ENCODE data around the gene HOXD8. TPM values are rescaled to one million over a fixed set of nuclear protein-coding genes. Genes with fewer than 3 reads are reported as not detected.

The HOXD8 gene
- total RNA-seq (13.9 TPM), polyA plus RNA-seq (ENCODE audit: insufficient read depth in 1 of 8, insufficient read length in 8 of 8, low replicate concordance in 1 of 8) (10 to 100 TPM; 15.3 to 39.3 (median 26.6) TPM)
- long read RNA-seq, donor 1, partial matches to known transcripts = 0 of 2 reads
- long read RNA-seq, donor 1, other reads (novel, unspliced or antisense) = 0 of 2 reads
- long read RNA-seq, donor 2 = 0 reads
- long read RNA-seq, donor 3, transcript HOXD8-201 (2 exons, 1,917 nt) = major isoform, 10 of 65 reads
- long read RNA-seq, donor 3, transcript HOXD8-203 (2 exons, 1,268 nt) = minor isoform, 7 of 65 reads
- long read RNA-seq, donor 3, partial matches to known transcripts = 8 of 65 reads
- long read RNA-seq, donor 3, other reads (novel, unspliced or antisense) = 38 of 65 reads
- long read RNA-seq, donor 4, transcript HOXD8-203 (2 exons, 1,268 nt) = major isoform, 5 of 7 reads
- long read RNA-seq, donor 4, partial matches to known transcripts = 0 of 7 reads
- long read RNA-seq, donor 4, other reads (novel, unspliced or antisense) = 0 of 7 reads
- long read RNA-seq, donor 5, transcript HOXD8-201 (2 exons, 1,917 nt) = major isoform, 10 of 16 reads
- long read RNA-seq, donor 5, transcript HOXD8-203 (2 exons, 1,268 nt) = minor isoform, 5 of 16 reads
- long read RNA-seq, donor 5, partial matches to known transcripts = 0 of 16 reads
- long read RNA-seq, donor 5, other reads (novel, unspliced or antisense) = 0 of 16 reads
- long read RNA-seq, donor 6, transcript HOXD8-201 (2 exons, 1,917 nt) = minor isoform, 9 of 33 reads
- long read RNA-seq, donor 6, transcript HOXD8-203 (2 exons, 1,268 nt) = major isoform, 12 of 33 reads
- long read RNA-seq, donor 6, partial matches to known transcripts = 0 of 33 reads
- long read RNA-seq, donor 6, other reads (novel, unspliced or antisense) = 10 of 33 reads
- long read RNA-seq, donor 7, partial matches to known transcripts = 0 of 8 reads
- long read RNA-seq, donor 7, other reads (novel, unspliced or antisense) = 0 of 8 reads
- long read RNA-seq, donor 8, partial matches to known transcripts = 6 of 37 reads
- long read RNA-seq, donor 8, other reads (novel, unspliced or antisense) = 26 of 37 reads
- long read RNA-seq, donor 9, partial matches to known transcripts = 0 of 5 reads
- long read RNA-seq, donor 9, other reads (novel, unspliced or antisense) = 0 of 5 reads
- long read RNA-seq, donor 10, partial matches to known transcripts = 6 of 38 reads
- long read RNA-seq, donor 10, other reads (novel, unspliced or antisense) = 27 of 38 reads
- long read RNA-seq, donor 11, partial matches to known transcripts = 0 of 19 reads
- long read RNA-seq, donor 11, other reads (novel, unspliced or antisense) = 16 of 19 reads

DNA sequence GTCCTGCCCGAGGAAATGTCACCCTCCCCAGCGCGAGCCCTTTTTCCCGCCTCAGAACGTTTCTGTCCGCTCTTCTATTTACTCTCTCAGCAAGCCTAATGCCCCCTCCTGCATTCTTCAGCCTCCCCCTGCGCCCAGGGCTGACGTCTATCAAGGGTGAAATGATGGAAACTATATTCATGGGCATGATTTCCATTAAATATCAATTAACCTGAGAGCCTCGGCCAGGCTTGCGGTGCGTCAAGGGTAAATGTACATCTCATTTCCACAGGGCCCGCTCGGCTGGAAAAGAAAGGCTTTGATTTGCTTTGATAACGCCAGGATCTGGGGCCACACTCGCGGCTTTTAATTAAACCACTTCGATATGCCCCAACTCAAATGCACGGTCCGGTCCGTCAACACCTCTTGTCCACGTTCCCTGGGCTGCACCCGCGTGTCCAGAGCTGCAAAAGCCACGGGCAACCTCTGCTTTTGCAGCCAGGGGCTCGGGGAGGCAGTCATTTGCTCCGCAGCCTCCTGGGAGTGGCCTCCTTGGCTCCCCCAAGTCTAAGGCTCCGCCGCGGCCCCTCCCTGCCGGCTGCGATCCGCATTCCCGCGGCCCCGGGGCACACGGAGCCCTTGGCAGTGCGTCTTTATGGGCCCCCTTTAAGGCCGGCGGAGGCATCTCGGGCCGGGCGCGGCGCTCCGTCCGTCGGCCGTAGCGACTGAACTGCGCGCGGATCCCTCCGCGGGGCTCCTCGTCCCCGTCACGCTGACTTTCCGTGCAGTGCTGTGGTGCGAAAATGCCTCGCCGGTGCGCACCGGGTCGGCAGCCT lies at the start of gene HOXD8:
Gene HOXD8, plus strand, starts transcription at position 724 of the 815 bp plus-strand sequence. CDS start 662 bp downstream, outside the sequence.
- peaks cover 40% of the 10 kb centered on the region for H3K4me1 ChIP-seq (ENCODE audit: control insufficient read depth, insufficient read depth, low read length)
- peak; percentile 95 for DNase-seq
- peaks cover 5% of the 10 kb centered on the region for H3K36me3 ChIP-seq (ENCODE audit: control insufficient read depth, insufficient read depth, low read length)
- H3K4me3 ChIP-seq (ENCODE audit: low read length) = peak within 1 kb of the TSS; percentile 73
- no peaks in the 10 kb centered on the region for H3K9me3 ChIP-seq (replicated peaks; ENCODE audit: control insufficient read depth, low read depth, low read length)
- H3K27me3 ChIP-seq (ENCODE audit: control insufficient read depth, insufficient read depth, low read length) = peaks cover 70% of the 10 kb centered on the region
- peak within 1 kb of the TSS; percentile 96 for H3K27ac ChIP-seq (ENCODE audit: low read length)
- under 1% methylated on average over 56 of the region's 64 CpGs for WGBS (ENCODE audit: insufficient coverage)

DNA sequence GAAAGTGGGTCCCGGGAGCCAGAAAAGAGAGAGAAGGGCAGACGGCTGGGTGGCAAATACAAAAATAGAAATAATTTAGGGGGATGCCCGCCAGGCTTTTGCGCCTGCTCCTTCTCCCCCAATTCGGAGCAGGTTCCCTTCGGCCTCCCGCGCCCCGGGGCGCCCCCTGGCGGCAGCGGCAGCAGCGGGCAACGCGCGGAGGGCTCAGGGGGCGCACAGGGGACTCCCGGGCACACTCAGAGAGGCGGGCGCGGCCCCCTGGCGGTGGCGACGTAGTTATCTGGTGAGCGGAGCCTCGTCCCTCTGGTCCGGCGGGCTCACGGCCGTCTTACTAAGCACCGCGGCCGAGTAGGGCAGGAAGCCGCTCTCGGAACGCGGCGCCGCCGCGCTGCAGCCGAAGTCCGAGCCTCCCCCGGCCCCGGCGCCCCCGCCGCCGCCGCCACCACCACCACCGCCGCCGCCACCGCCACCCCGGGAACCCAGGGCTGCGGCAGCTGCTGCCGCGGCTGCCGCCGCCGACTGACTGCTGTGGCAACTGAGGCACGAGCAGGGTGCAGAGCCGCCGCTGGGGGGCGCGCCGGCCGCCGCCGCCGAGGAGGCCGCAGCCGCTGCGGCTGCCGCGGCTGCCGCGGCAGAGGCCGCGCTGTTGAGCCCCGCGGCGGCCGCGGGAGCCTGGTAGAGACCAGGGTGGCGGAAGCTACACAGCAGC lies 49.5 kb upstream of the HOXD8 start:
- H3K9me3 ChIP-seq (replicated peaks; ENCODE audit: control insufficient read depth, low read depth, low read length) = no peaks in the 10 kb centered on the region
- peak; percentile 62 for DNase-seq
- H3K4me1 ChIP-seq (ENCODE audit: control insufficient read depth, insufficient read depth, low read length) = peaks cover 31% of the 10 kb centered on the region
- no peaks in the 10 kb centered on the region for H3K36me3 ChIP-seq (ENCODE audit: control insufficient read depth, insufficient read depth, low read length)
- WGBS (ENCODE audit: insufficient coverage) = 2% methylated on average over 81 of the region's 86 CpGs
- H3K4me3 ChIP-seq (ENCODE audit: low read length) = peak overlapping the region; percentile 6
- peaks cover 84% of the 10 kb centered on the region for H3K27me3 ChIP-seq (ENCODE audit: control insufficient read depth, insufficient read depth, low read length)
- H3K27ac ChIP-seq (ENCODE audit: low read length) = no peak overlapping the region

DNA sequence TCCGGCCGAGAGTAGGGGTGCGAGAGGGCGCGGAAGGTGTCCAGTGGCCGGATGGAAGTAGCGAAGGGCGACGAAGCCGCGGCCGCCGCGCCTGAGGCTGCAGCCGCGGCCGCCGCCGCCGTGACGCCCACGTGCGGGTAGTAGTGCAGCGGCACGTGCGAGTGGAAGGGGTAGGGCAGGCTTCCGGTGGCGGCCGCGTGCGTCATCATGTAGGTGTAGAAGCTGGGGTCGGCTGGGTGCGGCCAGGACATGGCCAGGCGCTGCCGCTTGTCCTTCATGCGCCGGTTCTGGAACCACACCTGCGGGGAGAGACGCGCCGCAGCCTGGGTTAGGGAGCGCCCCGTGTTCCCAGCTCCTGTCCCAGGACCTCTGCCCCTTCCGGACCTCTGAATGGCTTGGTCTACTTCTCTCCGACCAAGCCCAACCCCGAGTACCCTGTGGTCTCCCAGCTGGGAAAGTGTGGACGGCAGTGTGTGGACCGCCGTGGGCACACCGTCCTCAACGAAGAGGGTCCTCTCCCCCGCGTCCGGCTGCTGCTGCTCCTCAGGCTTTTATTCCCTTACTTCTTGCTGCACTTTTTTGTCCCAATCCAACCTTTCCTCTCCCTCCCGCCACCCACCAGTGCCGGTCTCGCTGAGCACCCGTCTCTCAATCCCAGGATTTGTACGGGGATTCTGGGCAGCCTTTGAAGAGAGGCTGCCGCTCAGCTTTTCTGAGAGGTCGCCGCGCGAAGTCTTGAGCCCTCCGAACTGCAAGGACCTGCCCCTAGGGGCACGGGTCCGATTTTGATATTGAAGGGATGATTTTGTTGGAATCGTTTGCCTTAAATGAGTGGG lies 48.7 kb upstream of the HOXD8 start:
- H3K36me3 ChIP-seq (ENCODE audit: control insufficient read depth, insufficient read depth, low read length) = no peaks in the 10 kb centered on the region
- H3K27me3 ChIP-seq (ENCODE audit: control insufficient read depth, insufficient read depth, low read length) = peaks cover 85% of the 10 kb centered on the region
- peaks cover 38% of the 10 kb centered on the region for H3K4me1 ChIP-seq (ENCODE audit: control insufficient read depth, insufficient read depth, low read length)
- H3K27ac ChIP-seq (ENCODE audit: low read length) = no peak overlapping the region
- DNase-seq = no peak
- 2% methylated on average over 59 of the region's 68 CpGs for WGBS (ENCODE audit: insufficient coverage)
- peak overlapping the region; percentile 9 for H3K4me3 ChIP-seq (ENCODE audit: low read length)
- no peaks in the 10 kb centered on the region for H3K9me3 ChIP-seq (replicated peaks; ENCODE audit: control insufficient read depth, low read depth, low read length)

DNA sequence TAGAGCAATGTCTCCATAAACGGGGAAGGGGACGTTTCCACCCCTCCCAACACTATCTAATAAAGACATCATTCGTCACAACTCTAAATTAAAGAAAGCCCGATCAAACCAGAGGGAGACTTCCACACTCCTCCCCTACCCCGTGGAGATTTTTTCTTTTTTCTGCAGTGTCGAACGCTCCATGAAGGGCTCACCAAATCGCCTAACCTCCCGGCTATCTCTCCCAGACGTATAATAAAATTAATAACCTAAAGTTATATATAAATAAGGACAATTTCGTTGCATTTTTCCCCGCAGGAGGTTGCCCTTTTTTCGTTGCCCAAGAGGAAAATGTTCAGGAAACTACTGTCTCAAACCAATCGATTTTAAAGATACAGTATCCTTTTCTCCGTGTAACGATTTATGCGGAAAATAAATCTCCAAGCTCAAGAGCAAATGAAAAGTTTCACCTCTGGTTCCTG lies 48.1 kb upstream of the HOXD8 start:
- H3K27ac ChIP-seq (ENCODE audit: low read length) = no peak overlapping the region
- H3K4me1 ChIP-seq (ENCODE audit: control insufficient read depth, insufficient read depth, low read length) = peaks cover 43% of the 10 kb centered on the region
- no peaks in the 10 kb centered on the region for H3K36me3 ChIP-seq (ENCODE audit: control insufficient read depth, insufficient read depth, low read length)
- peaks cover 85% of the 10 kb centered on the region for H3K27me3 ChIP-seq (ENCODE audit: control insufficient read depth, insufficient read depth, low read length)
- H3K4me3 ChIP-seq (ENCODE audit: low read length) = no peak overlapping the region
- DNase-seq = no peak
- H3K9me3 ChIP-seq (replicated peaks; ENCODE audit: control insufficient read depth, low read depth, low read length) = no peaks in the 10 kb centered on the region
- 2% methylated on average over 6 of the region's 17 CpGs for WGBS (ENCODE audit: insufficient coverage)

DNA sequence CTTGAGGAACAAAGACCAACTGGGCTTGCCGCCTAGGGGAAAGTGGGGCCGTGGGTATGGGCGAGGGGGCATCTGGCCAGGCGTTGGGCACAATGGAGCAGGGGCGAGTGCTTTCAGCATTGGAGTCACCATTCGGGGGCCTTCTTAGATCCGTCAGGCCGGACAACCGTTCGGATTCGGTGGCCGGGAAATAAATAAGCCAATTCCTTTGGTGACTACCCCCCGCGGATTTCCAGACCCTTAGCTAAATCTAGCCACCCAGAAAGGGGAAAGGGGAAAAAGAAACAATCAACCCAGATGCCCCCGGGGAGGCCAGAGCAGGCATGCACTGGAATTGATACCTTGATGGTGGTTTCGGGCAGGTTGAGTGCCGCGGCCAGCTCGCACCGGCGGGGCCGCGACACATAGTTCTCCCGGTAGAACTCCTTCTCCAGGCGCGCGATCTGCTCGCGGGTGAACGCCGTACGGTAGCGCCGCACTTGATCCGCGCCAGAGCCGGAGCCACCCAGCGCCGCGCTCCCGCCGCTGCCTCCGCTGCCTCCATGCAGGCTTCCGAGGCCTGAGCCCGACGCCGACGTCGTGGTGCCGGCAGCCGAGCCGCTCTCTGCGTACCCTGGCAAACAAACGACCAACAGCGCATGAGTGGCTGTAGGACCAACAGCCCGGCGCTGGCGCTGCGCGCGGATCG lies 47.5 kb upstream of the HOXD8 start:
- no peaks in the 10 kb centered on the region for H3K36me3 ChIP-seq (ENCODE audit: control insufficient read depth, insufficient read depth, low read length)
- no peak overlapping the region for H3K27ac ChIP-seq (ENCODE audit: low read length)
- no peak for DNase-seq
- H3K4me3 ChIP-seq (ENCODE audit: low read length) = no peak overlapping the region
- H3K27me3 ChIP-seq (ENCODE audit: control insufficient read depth, insufficient read depth, low read length) = peaks cover 83% of the 10 kb centered on the region
- peaks cover 43% of the 10 kb centered on the region for H3K4me1 ChIP-seq (ENCODE audit: control insufficient read depth, insufficient read depth, low read length)
- WGBS (ENCODE audit: insufficient coverage) = 5% methylated on average over 53 of the region's 62 CpGs
- H3K9me3 ChIP-seq (replicated peaks; ENCODE audit: control insufficient read depth, low read depth, low read length) = no peaks in the 10 kb centered on the region

DNA sequence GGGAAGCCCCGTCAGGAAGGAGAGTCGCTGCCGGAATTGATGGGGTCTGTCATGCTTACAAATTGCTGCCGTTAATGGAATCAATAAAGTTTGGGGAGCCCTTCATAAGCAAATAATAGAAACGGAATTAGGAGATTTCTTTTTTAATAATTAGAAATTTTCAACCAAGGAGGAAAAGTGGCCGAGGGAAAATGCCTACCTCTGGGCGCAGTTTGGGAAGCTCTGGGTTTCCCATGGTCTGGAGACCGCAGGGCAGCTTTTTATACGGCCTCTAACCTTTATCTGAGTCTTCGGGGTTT lies 47.0 kb upstream of the HOXD8 start:
- 16% methylated on average over 6 of the region's 10 CpGs for WGBS (ENCODE audit: insufficient coverage)
- H3K27me3 ChIP-seq (ENCODE audit: control insufficient read depth, insufficient read depth, low read length) = peaks cover 88% of the 10 kb centered on the region
- no peak for DNase-seq
- no peaks in the 10 kb centered on the region for H3K36me3 ChIP-seq (ENCODE audit: control insufficient read depth, insufficient read depth, low read length)
- no peaks in the 10 kb centered on the region for H3K9me3 ChIP-seq (replicated peaks; ENCODE audit: control insufficient read depth, low read depth, low read length)
- H3K4me3 ChIP-seq (ENCODE audit: low read length) = no peak overlapping the region
- no peak overlapping the region for H3K27ac ChIP-seq (ENCODE audit: low read length)
- peaks cover 43% of the 10 kb centered on the region for H3K4me1 ChIP-seq (ENCODE audit: control insufficient read depth, insufficient read depth, low read length)

DNA sequence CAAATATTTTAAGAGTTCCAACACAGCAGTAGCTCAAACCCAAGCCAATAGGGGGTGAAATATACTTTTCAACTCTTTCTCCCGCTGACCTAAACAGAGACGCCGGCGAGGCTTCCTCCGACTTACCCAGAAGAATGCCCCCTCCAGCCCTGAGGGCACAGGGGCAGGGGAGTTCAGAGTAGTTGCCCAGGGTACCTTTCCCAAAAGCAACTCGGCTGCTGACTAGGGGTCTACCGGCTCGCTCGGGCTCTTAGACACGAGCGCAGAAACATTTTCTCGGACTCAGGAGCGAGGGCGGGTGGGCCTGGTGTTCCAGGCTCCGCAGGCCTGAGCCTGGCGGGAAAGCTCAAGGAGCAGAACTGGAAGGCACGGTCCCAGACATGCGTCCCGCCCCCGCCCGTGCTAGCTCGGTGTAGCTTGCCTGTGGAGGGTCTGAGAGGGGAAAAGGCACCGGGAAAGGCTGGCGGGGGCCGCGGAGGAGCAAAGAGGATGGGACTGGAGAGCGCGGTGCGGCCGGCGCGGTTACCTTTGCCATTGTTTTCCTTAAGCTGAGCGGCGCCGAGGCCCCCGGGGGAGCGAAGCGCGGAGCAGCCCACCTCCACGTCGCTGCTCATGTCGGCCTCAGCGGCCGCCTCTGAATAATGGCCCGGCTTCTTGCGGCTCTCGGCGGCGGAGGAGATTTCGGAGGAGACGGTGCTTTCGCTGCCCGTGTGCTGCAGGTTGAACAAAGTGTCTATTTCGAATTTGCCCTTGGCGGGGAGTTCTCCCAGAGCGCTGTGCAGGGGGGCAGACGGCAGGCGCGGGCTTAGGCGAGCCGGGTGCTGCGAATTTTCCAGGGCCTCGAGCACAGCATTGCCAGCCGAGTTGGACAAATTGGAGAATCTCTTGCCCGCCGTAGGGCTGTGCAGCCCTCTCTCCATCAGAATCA lies 46.4 kb upstream of the HOXD8 start:
- 3% methylated on average over 61 of the region's 66 CpGs for WGBS (ENCODE audit: insufficient coverage)
- H3K27me3 ChIP-seq (ENCODE audit: control insufficient read depth, insufficient read depth, low read length) = peaks cover 94% of the 10 kb centered on the region
- H3K27ac ChIP-seq (ENCODE audit: low read length) = no peak overlapping the region
- peak overlapping the region; percentile 6 for H3K4me3 ChIP-seq (ENCODE audit: low read length)
- no peaks in the 10 kb centered on the region for H3K9me3 ChIP-seq (replicated peaks; ENCODE audit: control insufficient read depth, low read depth, low read length)
- no peaks in the 10 kb centered on the region for H3K36me3 ChIP-seq (ENCODE audit: control insufficient read depth, insufficient read depth, low read length)
- no peak for DNase-seq
- H3K4me1 ChIP-seq (ENCODE audit: control insufficient read depth, insufficient read depth, low read length) = peaks cover 46% of the 10 kb centered on the region

All from muscle of leg (tissue), 16 donors.